Activated T-cell treated with anti-CD3 and anti-CD28 coated beads, Interleukin-2, amount 50 U/mL, for 1 hour (primary cell): Measurements from ENCODE around the gene HOXD11.
A peak's percentile ranks its signal among the peaks of the same experiment; 100 is the strongest.

ENCODE experiments used
- DNase-seq: peaks from one replicate; pipeline ENCODE4 v3.0.0-alpha.2; 2020

HOXD11 gene

GRCh38 chr2:176094349-176094748, 12.7 kb upstream of the HOXD11 start:
- DNase-seq, result no peak

GRCh38 chr2:176095421-176095820, 11.7 kb upstream of the HOXD11 start:
- no peak for DNase-seq

- DNase-seq, result no peak
These were observed 10.7 kb upstream of the HOXD11 start for GRCh38 chr2:176096243-176096985.

GRCh38 chr2:176096986-176097819, 9.9 kb upstream of the HOXD11 start:
- DNase-seq, result peak; percentile 65

GRCh38 chr2:176097820-176098365, 9.2 kb upstream of the HOXD11 start:
- DNase-seq, result no peak

GRCh38 chr2:176098366-176099158, 8.5 kb upstream of the HOXD11 start:
- no peak for DNase-seq

GRCh38 chr2:176099159-176099727, 7.8 kb upstream of the HOXD11 start:
- DNase-seq, result no peak

GRCh38 chr2:176099728-176100546, 7.1 kb upstream of the HOXD11 start, which contains the start of gene HOXD12:
HOXD12 (plus strand) TSS chr2:176099795; CDS start chr2:176099802, 7 bp downstream.
- peak; percentile 18 for DNase-seq

- no peak for DNase-seq
These were observed 6.4 kb upstream of the HOXD11 start for GRCh38 chr2:176100547-176101140.

GRCh38 chr2:176101216-176101830, 5.8 kb upstream of the HOXD11 start:
- DNase-seq, result no peak

- no peak for DNase-seq
These were observed 5.2 kb upstream of the HOXD11 start for GRCh38 chr2:176101842-176102241.

GRCh38 chr2:176102309-176102866, 4.7 kb upstream of the HOXD11 start:
- no peak for DNase-seq

- no peak for DNase-seq
These were observed 3.9 kb upstream of the HOXD11 start for GRCh38 chr2:176103194-176103593.

- DNase-seq, result no peak
These were observed 3.3 kb upstream of the HOXD11 start for GRCh38 chr2:176103742-176104315.

- DNase-seq, result no peak
These were observed 2.6 kb upstream of the HOXD11 start for GRCh38 chr2:176104316-176105077.

- no peak for DNase-seq
These were observed 1.9 kb upstream of the HOXD11 start for GRCh38 chr2:176105078-176105729.

- peak; percentile 17 for DNase-seq
These were observed 1.1 kb upstream of the HOXD11 start for GRCh38 chr2:176105730-176106580.

- DNase-seq, result peak; percentile 20
These were observed 676 bp downstream of the HOXD11 start for GRCh38 chr2:176107731-176108181.
